ENCODE measurements around the gene SUN3.

Gene SUN3, protein sequence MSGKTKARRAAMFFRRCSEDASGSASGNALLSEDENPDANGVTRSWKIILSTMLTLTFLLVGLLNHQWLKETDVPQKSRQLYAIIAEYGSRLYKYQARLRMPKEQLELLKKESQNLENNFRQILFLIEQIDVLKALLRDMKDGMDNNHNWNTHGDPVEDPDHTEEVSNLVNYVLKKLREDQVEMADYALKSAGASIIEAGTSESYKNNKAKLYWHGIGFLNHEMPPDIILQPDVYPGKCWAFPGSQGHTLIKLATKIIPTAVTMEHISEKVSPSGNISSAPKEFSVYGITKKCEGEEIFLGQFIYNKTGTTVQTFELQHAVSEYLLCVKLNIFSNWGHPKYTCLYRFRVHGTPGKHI

DNA sequence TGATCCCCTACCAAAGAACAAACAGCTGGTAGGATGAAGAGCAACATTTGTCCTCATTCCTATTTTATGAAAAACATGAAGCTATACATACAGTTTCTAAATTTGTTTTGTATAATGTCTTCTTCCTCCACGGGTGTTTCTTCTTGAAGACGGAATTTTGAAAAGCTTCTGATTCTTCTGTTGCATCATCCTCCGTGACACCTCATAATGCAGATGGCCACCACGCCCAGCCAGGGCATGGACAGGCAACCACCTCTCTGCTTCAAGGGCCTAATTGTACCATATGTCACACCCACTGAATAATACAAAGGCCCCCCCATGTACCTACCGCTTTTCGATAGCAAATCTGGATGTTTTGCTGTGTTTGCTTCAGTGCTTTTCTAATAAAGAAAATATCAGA lies at the start of gene SUN3:
Gene SUN3, minus strand, starts transcription at position 170 of the 400 bp plus-strand sequence. Its CDS starts 169 bp downstream, at position 1.
- DNase-seq, result no peak

DNA sequence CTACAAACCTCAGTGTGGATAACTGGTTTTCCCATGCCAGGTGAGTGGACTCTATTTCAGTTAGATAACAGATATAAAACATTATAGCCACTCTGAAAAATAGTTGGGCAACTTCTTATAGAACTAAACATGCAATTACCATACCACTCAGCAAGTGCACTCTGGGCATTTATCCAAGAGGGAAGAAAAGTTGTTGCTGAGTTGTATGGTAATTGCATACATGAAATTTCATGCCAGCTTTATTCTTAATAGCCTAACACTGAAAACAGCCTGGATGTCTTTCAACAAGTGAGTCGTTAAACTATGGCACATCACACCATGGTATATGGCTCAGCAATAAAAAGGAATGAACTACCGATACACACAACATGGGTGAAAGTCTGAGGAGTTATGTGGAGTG lies 49.6 kb upstream of the SUN3 start:
- DNase-seq, result peak; percentile 22

DNA sequence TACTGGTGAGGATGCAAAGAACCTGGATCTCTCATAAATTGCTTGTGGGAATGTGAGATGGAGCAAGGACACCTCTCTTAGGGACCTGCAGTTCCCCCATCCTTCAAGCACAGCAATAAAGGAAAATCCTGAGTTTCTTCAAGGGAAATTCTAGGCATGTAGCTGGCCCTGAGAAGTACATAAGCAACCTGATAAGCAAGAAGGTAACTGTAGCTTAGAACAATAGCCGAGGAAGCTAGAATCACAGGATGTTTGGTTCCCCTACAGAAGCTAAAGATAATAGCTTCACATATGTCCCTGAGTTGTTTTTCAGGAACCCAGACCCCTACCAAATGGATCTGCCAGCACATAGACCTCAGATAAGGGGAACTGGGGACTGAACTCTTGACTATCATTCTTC lies 48.5 kb upstream of the SUN3 start:
- no peak for DNase-seq

DNA sequence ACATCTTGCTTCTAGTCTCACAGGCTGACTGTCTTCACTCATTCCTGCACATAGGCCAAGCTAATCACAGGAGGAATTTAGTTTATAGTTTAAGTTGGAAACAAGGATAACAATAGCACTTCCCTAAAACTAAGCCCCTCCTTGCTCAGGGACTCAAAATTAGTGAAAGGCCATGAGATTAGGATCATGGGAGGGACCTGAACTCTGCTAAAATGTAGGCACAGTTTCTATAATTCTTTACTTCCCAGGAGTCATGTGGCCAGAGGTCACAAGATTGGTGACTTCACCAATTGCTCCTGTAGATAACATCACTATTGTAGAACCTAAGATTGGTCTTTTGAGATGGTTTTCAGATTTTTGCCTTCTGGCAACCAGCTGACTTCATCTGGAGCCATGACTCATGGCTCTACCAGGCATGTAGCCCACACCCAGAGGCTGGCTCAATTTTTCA lies 45.3 kb upstream of the SUN3 start:
- DNase-seq, result peak; percentile 18

DNA sequence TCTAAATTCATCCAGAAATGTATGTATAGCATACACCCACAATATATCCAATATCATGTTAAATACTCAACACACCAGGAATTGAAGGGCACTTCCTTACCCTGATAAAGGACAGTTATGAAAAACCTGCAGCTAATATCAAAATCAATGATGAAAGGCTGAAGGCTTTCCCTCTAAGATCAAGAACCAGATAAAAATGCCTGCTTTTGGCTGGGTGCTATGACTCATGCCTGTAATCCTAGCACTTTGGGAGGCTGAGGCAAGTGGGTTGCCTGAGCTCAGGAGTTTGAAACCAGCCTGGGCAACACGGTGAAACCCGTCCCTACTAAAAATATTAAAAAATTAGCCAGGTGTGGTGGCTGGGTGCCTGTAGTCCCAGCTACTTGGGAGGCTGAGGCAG lies 38.6 kb upstream of the SUN3 start:
- no peak for DNase-seq

DNA sequence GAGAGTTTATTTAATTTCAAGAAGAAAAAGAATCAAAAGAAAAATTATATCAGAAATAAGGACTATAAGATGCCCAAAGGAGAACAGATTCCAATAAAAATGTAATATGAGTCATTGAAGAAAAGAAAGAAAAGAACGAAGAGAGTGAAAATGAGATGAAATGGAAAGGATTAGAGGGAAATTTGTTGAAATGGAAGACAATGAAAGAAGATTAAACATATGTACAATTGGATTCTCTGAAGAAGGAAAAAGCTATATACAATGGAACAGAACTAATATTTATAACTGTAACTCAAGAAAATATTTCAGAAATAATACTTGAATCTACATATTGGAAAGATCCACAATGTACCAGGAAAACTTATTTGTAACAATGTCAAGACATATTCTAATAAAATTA lies 35.1 kb upstream of the SUN3 start:
- DNase-seq, result no peak

DNA sequence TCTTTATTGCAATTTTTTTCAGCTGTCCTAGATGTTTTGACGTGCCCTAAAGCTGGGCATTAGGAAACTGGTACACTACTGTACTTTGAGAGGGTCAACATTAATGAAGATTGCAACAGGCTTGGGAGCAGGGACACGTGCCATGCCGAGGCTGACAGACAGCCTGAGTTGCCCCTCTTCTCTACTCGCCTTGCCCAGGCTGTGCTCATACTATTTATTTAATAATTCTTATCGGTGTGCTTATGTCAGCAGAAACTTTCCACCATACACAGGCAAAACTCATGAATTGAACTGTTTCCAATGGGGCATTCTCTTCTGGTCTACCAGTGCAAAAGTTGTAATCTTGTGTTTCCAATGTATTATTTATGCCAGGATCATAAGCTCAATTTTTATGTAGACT lies 30.8 kb upstream of the SUN3 start:
- no peak for DNase-seq

DNA sequence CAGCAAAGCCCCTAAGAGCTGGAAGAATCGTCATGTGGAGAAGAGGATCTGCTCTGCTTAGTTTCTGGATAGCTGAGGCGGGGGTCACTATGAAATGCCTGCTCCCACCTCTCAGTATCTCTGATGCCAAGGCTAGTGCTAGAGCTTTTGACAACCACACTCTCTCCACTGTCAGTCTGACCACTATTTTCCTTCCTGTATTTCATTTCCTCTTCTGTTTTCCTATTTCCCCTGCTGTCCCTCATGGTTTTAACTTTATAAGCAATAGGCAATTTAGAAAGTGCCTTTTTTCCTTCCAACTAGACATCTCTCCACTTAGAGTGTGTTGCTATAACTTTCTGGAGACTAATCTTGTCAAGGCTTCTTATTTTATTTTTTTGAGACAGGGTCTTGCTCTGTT lies 30.1 kb upstream of the SUN3 start:
- no peak for DNase-seq

DNA sequence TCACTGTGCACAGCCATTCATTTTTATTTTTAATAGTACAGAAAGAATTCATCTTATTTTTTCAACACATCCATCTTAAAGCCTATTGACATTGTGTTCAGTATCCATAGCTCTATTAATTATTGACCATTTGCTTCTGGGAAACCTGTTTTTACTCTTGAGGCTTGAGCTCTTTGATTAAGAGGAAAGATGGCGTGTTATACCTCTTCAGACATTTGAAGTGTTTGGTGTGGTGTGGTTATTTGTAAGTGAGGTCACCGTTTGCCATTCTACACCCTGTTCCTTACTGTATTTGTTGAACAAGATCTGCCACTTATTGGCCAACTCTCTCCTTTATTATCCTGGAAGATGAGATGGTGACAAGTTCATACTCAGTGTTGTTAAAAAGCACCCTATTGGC lies 24.8 kb upstream of the SUN3 start:
- DNase-seq, result no peak

DNA sequence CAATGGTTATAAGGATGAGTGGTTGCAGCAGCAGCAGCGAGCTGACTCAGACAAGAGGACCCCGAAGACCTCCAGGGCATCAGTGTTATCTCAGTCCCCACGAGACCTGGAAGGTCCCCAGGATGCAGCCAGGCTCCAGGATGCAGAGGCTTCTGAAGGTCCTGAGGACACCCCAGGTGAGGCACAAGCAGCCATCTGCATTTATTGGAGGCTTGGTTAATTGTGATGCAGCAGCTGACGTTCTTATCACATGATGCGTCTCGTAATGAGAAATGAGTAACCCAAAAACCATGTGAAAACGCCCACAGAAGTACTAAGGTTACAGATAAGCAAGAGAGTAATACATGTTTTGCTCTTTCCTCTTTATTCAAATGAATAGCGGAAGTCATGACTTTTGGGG lies 23.8 kb upstream of the SUN3 start:
- DNase-seq, result peak; percentile 67

DNA sequence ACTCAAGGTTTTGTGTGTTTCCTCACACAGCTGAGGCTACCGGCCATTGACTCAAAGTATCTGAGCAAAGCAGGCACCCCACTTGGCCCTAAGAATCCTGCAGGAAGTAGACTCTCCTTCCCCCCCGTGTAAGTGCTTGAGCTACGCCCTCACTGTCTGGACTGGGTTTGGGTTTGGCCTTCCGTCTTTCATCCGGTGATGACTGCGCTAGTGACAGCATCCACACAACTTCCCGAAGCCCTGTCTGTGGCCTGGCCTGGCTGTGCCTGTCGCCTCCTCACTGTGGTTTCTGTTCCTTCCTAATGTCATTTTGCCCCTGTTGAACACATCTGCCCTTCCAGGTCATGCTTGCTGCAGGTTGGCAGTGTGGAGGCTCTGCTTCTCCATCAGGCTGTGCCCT lies 20.9 kb upstream of the SUN3 start:
- DNase-seq, result no peak

DNA sequence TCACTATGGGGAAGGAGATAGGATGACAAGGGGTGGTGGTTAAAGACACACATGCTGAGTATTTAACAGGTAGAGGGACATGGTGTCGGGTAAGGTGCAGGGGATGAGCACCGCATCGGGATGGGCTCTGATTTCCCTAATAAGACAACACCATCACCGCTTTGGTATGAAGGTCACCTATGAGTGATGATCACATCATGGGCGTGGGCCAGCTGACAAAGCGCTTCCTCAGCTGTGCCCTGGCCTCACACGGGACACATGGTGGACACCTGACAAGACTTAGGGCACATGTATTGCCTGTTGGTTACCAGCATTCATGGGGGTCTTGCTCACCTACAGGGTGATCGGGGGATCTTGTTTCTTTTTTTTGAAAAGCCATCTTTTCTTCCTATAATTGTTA lies 19.2 kb upstream of the SUN3 start:
- no peak for DNase-seq

DNA sequence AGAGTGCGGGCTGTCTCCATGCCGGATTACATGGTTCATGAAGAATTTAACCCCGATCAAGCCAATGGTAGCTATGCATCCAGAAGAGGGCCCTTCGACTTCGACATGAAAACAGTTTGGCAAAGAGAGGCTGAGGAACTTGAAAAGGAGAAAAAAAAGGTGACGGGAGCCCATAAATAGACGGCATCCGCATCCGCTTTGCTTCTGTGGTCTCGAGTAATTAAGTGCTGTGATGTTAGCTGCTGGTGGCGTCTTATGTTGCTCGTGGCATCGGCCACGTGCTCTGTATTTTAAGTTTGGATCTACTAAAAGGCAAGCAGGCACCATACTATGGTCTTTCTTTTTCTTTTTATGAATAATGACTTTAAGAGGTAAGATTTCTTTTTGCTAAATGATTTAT lies 17.6 kb upstream of the SUN3 start:
- no peak for DNase-seq

DNA sequence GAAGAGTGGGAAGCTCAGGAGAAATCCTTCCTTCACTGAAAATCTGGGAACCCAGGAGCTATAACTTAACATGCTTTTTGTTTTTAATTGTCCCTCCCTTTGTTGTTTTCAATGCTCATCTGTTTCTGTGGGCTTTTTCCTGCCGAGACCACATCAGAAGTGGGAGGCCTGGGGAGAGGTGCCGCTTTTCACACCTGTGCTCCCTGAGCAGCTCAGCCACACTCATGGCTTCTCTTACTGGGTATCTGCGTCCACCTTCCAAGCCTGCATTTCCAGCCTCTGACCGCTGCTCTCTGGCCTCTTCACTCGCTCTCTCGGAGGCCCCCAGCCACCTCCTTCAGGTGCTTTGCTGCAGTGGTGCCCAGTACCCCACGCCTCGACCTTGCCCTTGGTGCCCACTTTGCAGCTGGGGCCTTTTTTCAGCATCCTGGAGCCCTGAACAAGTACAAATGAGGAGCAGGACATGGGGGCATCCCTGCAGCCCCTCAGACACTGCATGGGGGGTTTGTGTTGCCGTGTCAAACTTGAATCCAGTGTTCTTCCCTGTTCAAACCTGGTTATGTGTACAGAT lies 16.4 kb upstream of the SUN3 start:
- DNase-seq, result no peak

DNA sequence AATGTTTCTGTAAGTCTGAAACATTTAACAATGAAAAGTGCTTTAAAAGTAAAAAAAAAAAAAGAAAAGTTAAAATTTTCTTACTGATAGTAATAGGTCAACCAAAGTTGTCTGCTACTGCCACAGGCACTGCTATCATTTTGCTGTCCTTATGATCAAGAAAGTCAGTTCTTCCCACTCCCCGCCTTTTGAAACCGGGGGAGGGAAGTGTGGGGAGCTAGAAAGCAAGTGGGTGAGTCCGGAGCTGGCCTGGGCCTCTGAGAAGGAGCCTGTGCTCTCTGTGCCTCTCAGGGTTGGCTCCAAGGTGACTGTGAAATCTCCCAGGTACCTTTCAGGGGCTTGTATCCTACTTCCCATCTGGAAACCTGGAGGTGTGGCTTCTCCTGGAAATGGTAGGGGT lies 13.7 kb upstream of the SUN3 start:
- DNase-seq, result no peak

DNA sequence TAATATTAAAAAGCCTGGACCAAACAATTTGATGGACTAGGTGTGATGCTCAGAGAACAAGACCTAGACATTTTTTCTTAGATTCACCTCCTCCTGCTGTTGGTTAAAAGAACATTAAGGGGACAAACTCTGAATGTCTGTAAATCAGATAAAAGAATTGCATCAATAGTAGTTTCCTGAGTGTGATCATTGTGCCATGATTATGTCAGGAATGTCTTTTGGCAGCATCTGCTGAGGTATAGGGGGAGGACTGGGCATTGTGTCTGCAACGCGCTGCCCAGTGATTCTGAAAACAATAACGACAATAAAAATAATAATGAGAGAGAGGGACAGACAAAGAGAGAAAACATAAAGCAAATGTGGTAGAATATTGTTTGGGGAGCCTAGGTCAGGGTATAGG lies 13.3 kb upstream of the SUN3 start:
- peak; percentile 53 for DNase-seq

DNA sequence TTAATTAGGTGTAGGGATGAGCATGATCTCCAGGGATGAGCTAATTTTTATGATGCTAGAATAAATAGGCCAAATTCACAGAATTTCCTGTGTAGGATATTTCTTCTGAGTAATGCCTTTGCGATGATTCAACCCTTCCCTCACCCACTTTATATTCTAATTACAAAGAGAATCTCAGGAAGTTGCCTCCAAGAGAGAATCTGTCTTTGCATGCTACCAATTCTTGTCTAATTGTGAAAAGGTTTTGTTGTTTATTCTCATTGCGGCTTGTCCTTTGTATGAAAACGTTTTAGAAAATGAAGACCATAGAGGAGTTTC lies 12.7 kb upstream of the SUN3 start:
- DNase-seq, result peak; percentile 82

DNA sequence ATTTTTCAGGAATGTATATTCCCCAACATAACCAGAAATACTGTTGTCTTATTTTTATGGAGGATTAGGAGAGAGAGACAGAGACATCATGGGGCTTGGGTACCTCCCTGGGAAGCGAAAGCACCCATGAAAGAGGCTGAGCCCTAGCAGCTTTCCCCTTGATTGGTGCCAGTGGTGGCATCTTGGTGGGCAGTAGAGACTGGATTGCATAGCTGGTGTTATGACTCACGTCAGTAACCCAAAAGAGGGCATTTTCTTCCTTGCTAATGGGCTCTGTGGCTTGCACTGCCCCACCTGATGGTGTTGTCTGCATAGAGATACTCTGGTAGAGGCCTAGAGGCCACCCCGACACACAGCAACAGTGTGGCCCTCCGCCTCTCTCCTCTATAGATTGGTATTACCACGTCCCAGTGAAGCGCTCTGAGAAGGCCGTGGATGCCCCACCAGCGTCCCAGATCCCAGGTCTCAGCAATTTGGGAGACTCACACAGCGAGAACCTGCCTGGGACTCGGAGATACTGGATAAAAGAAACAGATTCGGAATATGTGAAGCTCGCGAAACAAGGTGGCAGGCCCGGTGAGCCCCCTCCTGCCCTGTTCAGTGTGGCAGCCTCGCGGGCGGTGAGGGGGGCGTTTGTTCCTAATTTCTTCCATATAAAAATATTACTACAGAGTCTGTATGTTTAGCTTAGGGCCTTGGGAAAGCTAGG lies 12.2 kb upstream of the SUN3 start:
- peak; percentile 5 for DNase-seq

DNA sequence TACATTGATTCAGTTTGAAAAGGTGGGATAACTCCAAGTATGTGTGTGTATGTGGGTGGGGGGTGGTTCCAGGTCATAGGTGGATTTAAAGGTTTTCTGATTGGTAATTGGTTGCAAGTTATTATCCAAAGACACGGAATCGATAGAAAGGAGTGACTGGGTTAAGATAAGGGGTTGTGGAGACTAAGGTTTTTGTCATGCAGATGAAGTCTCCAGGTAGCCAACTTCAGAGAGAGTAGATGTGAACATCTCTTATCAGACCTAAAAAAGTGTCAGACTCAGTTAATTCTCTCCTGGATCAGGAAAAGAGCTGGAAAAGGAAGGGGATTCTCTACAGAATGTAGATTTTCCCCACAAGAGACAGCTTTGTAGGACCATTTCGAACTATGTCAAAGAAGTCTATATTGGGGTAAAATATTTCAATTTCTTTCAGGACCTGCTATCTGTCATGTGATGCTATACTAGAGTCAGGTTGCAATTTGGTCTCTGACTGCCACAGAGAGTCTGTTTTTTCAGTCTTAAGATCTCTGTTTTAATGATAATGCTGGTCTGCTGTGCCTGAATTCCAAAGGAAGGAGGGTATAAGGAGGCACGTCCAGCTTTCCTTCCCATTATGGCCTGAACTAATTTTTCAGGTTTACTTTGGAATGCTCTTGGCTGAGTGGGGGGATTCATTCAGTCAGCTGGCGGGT lies 10.1 kb upstream of the SUN3 start:
- no peak for DNase-seq

DNA sequence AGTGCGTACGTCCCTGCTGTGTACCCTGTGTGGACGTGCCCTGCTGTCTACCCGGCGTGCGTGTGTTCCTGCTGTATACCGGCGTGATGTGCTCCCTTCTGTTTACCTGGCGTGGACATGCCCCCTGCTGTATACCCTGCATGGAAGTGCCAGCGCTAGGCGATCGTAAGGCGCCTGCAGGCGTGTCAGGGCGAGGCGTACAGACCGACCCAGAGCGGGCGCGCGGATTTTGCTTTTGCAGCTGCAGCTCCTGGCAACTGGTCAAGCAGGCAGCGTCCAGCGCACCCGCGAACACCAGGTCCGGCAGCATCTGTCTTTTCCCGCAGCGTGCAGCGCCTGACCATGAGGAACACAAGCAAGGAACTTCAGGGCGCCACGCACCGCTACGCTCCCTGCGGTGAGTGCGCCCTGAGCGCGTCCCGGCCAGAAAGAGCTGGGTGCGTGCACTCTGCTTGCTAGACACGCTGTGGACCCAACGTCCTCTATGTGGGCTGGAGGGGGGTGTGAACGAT lies 7.1 kb upstream of the SUN3 start:
- DNase-seq, result no peak

DNA sequence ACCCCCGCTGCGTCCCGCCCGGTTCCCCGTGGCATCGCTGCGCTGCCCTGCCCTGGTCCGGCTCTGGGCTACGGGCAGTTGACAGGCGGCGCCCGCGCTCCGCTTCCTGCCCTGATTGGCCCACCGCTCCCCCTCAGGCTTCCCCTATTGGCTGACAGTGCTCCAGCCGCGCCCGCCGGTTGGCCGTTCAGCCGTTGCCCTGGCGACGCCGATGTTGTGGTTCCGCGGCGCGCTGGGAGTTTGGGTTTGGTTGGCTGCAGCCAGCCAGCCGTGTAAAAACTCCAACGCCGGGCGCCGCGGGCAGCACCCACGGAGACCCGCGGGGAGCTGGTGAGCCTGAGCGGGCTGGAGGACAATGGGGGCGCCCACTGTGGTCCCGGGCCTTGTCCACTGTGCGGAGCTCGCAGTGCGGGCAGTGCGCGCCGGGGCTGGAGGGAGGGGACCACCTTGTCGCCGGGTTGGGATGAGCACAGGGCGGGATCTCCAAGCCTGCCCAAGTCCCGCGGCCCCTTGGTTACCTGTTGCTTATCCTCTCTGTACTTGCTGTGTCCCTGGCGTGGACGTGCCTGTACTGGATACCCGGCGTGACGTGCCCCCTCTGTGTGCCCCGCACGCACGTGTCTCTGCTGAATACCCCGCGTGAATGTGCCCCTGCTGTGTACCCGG lies 6.5 kb upstream of the SUN3 start, which contains the start of gene C7orf57:
Gene C7orf57, plus strand, starts transcription at position 243 of the 666 bp plus-strand sequence. CDS start 766 bp downstream, outside the sequence.
- peak; percentile 84 for DNase-seq

DNA sequence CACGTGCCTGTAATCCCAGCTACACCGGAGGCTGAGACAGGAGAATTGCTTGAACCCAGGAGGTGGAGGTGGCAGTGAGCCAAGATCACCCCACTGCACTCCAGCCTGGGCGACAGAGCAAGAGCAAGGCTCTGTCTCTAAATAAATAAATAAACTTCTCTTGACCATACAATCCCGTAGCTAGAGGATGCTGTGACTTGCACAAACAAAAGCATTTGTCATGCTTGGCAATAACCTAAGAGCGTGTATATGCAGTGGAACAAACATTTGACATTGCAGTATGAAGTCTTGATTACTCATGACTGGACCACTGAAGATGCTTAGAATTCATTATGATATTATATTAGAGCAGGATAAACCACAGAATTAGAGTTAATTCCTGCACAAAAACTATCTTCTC lies 5.0 kb upstream of the SUN3 start:
- DNase-seq, result no peak

DNA sequence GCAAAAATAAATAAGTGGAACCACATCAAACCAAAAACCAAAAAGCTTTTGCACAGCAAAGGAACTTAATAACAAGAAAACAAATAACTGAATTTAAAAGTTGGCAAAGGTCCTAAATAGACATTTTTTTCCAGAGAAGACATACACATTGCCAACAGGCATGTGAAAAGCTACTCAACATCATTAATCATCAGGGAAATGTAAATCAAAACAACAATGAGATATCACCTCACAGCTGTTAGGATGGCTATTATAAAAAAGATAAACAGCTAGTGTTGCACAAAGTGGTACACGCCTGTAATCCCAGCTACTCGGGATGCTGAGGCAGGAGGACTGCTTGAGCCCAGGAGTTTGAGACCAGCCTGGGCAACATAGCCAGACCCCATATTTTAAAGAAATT lies 2.2 kb upstream of the SUN3 start:
- DNase-seq, result no peak
